Stimulated activated CD8-positive, alpha-beta memory T cell treated with anti-CD3 and anti-CD28 coated beads, Interleukin-2, amount 100 ng/mL, for 48 hours (primary cell): Measurements from ENCODE around the gene TBC1D22A.

Experiments
- DNase-seq, 2 donors: peaks; one replicate each; pipeline ENCODE4 v3.0.0-alpha.2; 2020; ENCODE audit warnings: low read depth in 2 of 2

The TBC1D22A gene

GRCh38 chr22:46752988-46753310, 9.5 kb upstream of the TBC1D22A start:
- no peak for DNase-seq

GRCh38 chr22:46753360-46753759, 9.1 kb upstream of the TBC1D22A start:
- DNase-seq, result no peak

- DNase-seq, result no peak
These were observed 8.7 kb upstream of the TBC1D22A start for GRCh38 chr22:46753761-46754109.

- no peak for DNase-seq
These were observed 8.2 kb upstream of the TBC1D22A start for GRCh38 chr22:46754110-46754799.

GRCh38 chr22:46754826-46755225, 7.6 kb upstream of the TBC1D22A start:
- DNase-seq, result no peak

- DNase-seq, result no peak
These were observed 6.9 kb upstream of the TBC1D22A start for GRCh38 chr22:46755525-46755924.

GRCh38 chr22:46756097-46756496, 6.4 kb upstream of the TBC1D22A start:
- no peak for DNase-seq

GRCh38 chr22:46757104-46757503, 5.3 kb upstream of the TBC1D22A start:
- no peak for DNase-seq

- DNase-seq, result no peak
These were observed 4.3 kb upstream of the TBC1D22A start for GRCh38 chr22:46758121-46758520.

- DNase-seq, result peak in 1 of 2 donors; percentile 29
These were observed 3.6 kb upstream of the TBC1D22A start for GRCh38 chr22:46758867-46759290.

GRCh38 chr22:46761017-46761416, 1.4 kb upstream of the TBC1D22A start:
- DNase-seq, result no peak

- no peak for DNase-seq
These were observed 762 bp upstream of the TBC1D22A start for GRCh38 chr22:46761539-46762237.

- no peak for DNase-seq
These were observed 728 bp downstream of the TBC1D22A start for GRCh38 chr22:46763051-46763705.

- no peak for DNase-seq
These were observed 1.8 kb downstream of the TBC1D22A start for GRCh38 chr22:46764140-46764680.

- no peak for DNase-seq
These were observed 2.5 kb downstream of the TBC1D22A start for GRCh38 chr22:46764779-46765485.

- DNase-seq, result no peak
These were observed 4.2 kb downstream of the TBC1D22A start for GRCh38 chr22:46766611-46767010.

GRCh38 chr22:46767249-46767985, 5.0 kb downstream of the TBC1D22A start:
- no peak for DNase-seq

- DNase-seq, result no peak
These were observed 6.8 kb downstream of the TBC1D22A start for GRCh38 chr22:46769191-46769675.

- no peak for DNase-seq
These were observed 7.3 kb downstream of the TBC1D22A start for GRCh38 chr22:46769706-46770105.

- DNase-seq, result no peak
These were observed 7.7 kb downstream of the TBC1D22A start for GRCh38 chr22:46770151-46770641.

- DNase-seq, result no peak
These were observed 8.3 kb downstream of the TBC1D22A start for GRCh38 chr22:46770726-46771125.
